Uterus (tissue), 4 donors: Measurements from ENCODE around the gene CCDC196. TPM values are rescaled to one million over a fixed set of nuclear protein-coding genes. Genes with fewer than 3 reads are reported as not detected.

Experiments used
- DNase-seq, 2 donors: peaks; one replicate each; pipeline ENCODE4 v3.0.0-alpha.2; 2019 to 2020
- H3K27ac ChIP-seq, 2 donors: fragments of 200-600 bp; sonication (generic); 1 replicate in 1 of 2; 2 replicates in 1 of 2; pipeline ENCODE4 v1.5.1; 2016 to 2018
- H3K27me3 ChIP-seq, 2 donors: fragments of 200-600 bp; sonication (generic); one replicate each; pipeline ENCODE4 v1.5.1; 2018 to 2019; ENCODE audit warnings: control low read depth in 1 of 2
- H3K36me3 ChIP-seq, 2 donors: fragments of 200-600 bp; sonication (generic); one replicate each; pipeline ENCODE4 v1.5.1; 2019; ENCODE audit warnings: control low read depth in 1 of 2
- H3K4me1 ChIP-seq, 2 donors: fragments of 200-600 bp; sonication (generic); one replicate each; pipeline ENCODE4 v1.5.1; 2018 to 2019; ENCODE audit warnings: control low read depth in 1 of 2
- H3K4me3 ChIP-seq, 2 donors: fragments of 200-600 bp; sonication (generic); 1 replicate in 1 of 2; 2 replicates in 1 of 2; pipeline ENCODE4 v1.5.1; 2018 to 2019; ENCODE audit warnings: mild to moderate bottlenecking in 1 of 2
- H3K9me3 ChIP-seq, 2 donors: fragments of 200-600 bp; sonication (generic); one replicate each; pipeline ENCODE4 v1.5.1; 2019; ENCODE audit warnings: control low read depth in 1 of 2
- POLR2A ChIP-seq, 2 donors: fragments of 450-650 bp; IDR thresholded peaks; one replicate each; pipeline ENCODE4 v1.6.1; 2016; ENCODE audit warnings: antibody characterized with exemption in 2 of 2, mild to moderate bottlenecking in 1 of 2, moderate library complexity in 1 of 2
- intact Hi-C: fragments of 100-400 bp; cut with DNase I; formaldehyde crosslinking; loops from one replicate; pipeline ENCODE4 v1.15.1; 2023; ENCODE audit warnings: low total_unique reads
- total RNA-seq, 4 donors: library from RNA; depleted of rRNA in 3 of 4; stranded (reverse); fragments of >200 nt in 3 of 4; gene quantifications; one replicate each; pipeline versions ENCODE4 v1.1.0 to v1.2.4, GENCODE V29; 2014 to 2023
- TF ChIP-seq, protein P1 (sequence below), 4 experiments: fragments of 200-600 bp in 2 of 4; fragments of 450-650 bp in 2 of 4; sonication (generic) in 2 of 4; IDR thresholded peaks; one replicate each; pipeline ENCODE4 v1.5.1; 2016 to 2019; ENCODE audit warnings: antibody characterized with exemption in 4 of 4, mild to moderate bottlenecking in 2 of 4, moderate library complexity in 1 of 4
- donor health status: DM: yes; HTN: yes; CAD: no.

Gene CCDC196
- total RNA-seq, 4 donors from 2014 or later = not detected

DNA sequence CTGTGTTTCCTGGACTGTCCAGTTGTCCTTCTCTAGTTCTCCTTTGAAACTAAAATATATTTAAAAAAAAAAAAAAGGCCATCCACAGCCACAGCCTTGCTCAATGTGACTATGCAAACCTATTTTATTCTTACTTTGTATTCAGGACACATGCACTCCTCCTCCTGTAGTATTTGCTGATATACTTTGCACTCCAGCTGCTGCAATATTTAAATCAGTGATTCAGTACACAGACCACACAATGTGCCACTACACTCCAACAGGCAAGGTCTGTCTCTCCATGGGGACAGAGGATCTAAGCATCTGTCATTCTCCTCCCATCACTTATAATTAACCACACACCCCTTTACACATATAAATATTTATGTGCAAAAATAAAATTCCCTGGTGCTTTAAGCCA lies 40.2 kb upstream of the CCDC196 start:
- TF ChIP-seq, protein P1, sequence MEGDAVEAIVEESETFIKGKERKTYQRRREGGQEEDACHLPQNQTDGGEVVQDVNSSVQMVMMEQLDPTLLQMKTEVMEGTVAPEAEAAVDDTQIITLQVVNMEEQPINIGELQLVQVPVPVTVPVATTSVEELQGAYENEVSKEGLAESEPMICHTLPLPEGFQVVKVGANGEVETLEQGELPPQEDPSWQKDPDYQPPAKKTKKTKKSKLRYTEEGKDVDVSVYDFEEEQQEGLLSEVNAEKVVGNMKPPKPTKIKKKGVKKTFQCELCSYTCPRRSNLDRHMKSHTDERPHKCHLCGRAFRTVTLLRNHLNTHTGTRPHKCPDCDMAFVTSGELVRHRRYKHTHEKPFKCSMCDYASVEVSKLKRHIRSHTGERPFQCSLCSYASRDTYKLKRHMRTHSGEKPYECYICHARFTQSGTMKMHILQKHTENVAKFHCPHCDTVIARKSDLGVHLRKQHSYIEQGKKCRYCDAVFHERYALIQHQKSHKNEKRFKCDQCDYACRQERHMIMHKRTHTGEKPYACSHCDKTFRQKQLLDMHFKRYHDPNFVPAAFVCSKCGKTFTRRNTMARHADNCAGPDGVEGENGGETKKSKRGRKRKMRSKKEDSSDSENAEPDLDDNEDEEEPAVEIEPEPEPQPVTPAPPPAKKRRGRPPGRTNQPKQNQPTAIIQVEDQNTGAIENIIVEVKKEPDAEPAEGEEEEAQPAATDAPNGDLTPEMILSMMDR (IDR thresholded peaks at IDR 0.05) = no peak
- no peak for TF ChIP-seq POLR2A (IDR thresholded peaks at IDR 0.05)
- no peak overlapping the region for H3K4me3 ChIP-seq
- no peaks in the 10 kb centered on the region for H3K36me3 ChIP-seq
- no peaks in the 10 kb centered on the region for H3K4me1 ChIP-seq
- intact Hi-C loops = no loop called here
- no peak for DNase-seq
- H3K9me3 ChIP-seq = no peaks in the 10 kb centered on the region
- H3K27ac ChIP-seq = no peak overlapping the region
- no peaks in the 10 kb centered on the region for H3K27me3 ChIP-seq

GRCh38 chr14:66453469-66453868 lies 32.7 kb upstream of the CCDC196 start:
- TF ChIP-seq, protein P1 (IDR thresholded peaks at IDR 0.05) = no peak
- no peak for TF ChIP-seq POLR2A (IDR thresholded peaks at IDR 0.05)
- intact Hi-C loops = no loop called here
- no peak overlapping the region for H3K4me3 ChIP-seq

DNA sequence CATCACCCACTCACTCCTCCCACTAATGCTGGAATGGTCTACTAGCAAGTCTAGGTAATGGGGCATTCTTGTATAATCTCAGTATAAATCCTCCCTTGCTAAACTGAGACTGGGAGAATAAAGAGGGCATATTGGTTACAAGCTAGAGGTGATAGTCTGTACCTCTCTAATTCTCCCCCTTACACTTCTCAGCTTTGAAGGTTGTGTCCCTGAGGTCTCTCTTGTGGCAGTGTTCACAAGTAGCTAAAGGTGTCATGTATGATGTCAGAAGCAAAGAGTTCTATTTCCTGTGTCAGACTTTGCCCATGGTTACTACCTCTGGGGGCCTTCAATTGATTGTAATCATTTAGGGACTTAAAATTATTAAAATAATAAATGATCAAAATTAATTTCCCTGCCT lies 26.6 kb upstream of the CCDC196 start:
- no peak for DNase-seq
- Histone ChIP-seq H3K27ac (no peak overlapping the region), H3K27me3 (no peaks in the 10 kb centered on the region), H3K4me1 (no peaks in the 10 kb centered on the region), H3K9me3 (no peaks in the 10 kb centered on the region), H3K4me3 (no peak overlapping the region), H3K36me3 (no peaks in the 10 kb centered on the region)
- intact Hi-C loops = no loop called here
- TF ChIP-seq POLR2A (IDR thresholded peaks at IDR 0.05) = no peak
- TF ChIP-seq, protein P1 (IDR thresholded peaks at IDR 0.05) = no peak

More at GRCh38 chr14:66453469-66453868, 32.7 kb upstream of the CCDC196 start:
- no peak for DNase-seq
- Histone ChIP-seq H3K36me3 (no peaks in the 10 kb centered on the region), H3K9me3 (no peaks in the 10 kb centered on the region), H3K27ac (no peak overlapping the region), H3K4me1 (no peaks in the 10 kb centered on the region), H3K27me3 (no peaks in the 10 kb centered on the region)

DNA sequence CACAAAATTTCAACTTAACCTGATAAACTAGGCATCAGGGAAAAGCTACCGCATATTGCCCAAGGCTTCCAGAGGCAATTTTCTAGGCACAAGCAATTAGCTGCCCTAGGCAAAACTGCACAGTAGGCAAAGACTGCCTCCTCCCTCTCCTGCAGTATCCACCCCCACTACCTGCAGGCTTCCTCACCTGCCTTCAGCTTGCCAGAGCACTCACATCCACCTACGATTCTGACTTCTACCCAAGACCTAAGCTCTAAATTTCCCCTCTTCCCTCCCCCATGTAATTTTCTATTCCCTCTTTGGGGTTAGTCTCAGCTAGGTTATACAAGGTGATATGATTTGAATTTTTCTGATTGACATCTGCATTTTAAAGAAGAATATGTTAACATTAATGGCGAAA lies 21.9 kb upstream of the CCDC196 start:
- Histone ChIP-seq H3K4me3 (no peak overlapping the region), H3K27me3 (no peaks in the 10 kb centered on the region), H3K27ac (no peak overlapping the region), H3K9me3 (no peaks in the 10 kb centered on the region), H3K4me1 (no peaks in the 10 kb centered on the region), H3K36me3 (no peaks in the 10 kb centered on the region)
- no peak for TF ChIP-seq POLR2A (IDR thresholded peaks at IDR 0.05)
- TF ChIP-seq, protein P1 (IDR thresholded peaks at IDR 0.05) = no peak
- intact Hi-C loops = no loop called here
- no peak for DNase-seq

GRCh38 chr14:66468778-66469367 lies 17.3 kb upstream of the CCDC196 start:
- TF ChIP-seq, protein P1 (IDR thresholded peaks at IDR 0.05) = no peak
- no peak for TF ChIP-seq POLR2A (IDR thresholded peaks at IDR 0.05)
- intact Hi-C loops = no loop called here
- Histone ChIP-seq H3K27ac (no peak overlapping the region), H3K4me1 (no peaks in the 10 kb centered on the region), H3K9me3 (no peaks in the 10 kb centered on the region), H3K27me3 (no peaks in the 10 kb centered on the region), H3K36me3 (no peaks in the 10 kb centered on the region), H3K4me3 (no peak overlapping the region)
- DNase-seq = no peak
